Measurements from ENCODE around the gene JAZF1. TPM values are rescaled to one million over a fixed set of nuclear protein-coding genes. Genes with fewer than 3 reads are reported as not detected.

JAZF1 gene
- total and polyA plus RNA-seq, 10 of the 15 experiments (the other 5 are each of a cell fraction or from before 2014, with no cell fraction given): 0.04 to 0.82 (median 0.15) TPM; not detected in 3

DNA sequence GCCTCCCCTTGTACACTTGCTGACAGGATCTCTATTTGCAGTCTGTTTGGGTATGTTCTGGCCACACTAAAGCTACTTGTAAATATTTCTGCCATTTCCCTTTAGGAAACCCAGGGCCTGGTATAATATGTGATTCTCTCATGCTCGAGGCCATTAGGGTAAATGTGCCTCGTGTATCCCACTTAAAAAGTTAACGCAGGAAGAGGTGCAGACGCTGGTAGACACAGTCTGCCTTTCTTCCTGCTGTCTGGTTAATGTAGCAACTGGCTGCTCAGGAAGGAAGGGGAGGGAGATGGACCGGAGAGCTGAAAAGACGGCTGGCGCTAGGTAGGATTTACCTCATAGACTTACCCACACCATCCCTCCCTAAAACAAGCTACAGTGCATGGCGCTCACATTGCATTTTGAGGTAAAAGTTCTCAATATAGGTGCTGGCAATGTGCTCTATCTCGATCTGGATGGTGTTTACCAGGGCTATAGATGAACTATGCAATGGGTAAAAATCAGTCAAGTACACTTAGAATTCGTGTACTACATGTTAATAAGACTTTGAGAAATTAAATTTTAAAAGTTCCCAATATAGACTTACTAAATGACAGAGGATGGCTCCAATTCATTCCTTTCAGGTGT is 125.9 kb downstream of the JAZF1 start:
- FAIRE-seq: no peak
- Histone ChIP-seq H4K20me1 (ENCODE audit: control insufficient read depth, insufficient read depth) (no peaks in the 10 kb centered on the region), H3K9ac (ENCODE audit: control insufficient read depth, insufficient read depth, low read length) (no peak overlapping the region), H3K36me3 (ENCODE audit: control insufficient read depth in 2 of 2, insufficient read depth in 2 of 2, low read length in 1 of 2) (no peaks in the 10 kb centered on the region), H3K79me2 (ENCODE audit: control insufficient read depth, insufficient read depth, low read length) (no peaks in the 10 kb centered on the region), H3K4me3 (no peak overlapping the region), H3K4me2 (ENCODE audit: control insufficient read depth, insufficient read depth) (no peak overlapping the region), H3K27ac (ENCODE audit: control insufficient read depth, insufficient read depth) (no peak overlapping the region), H3K9me3 (replicated peaks; ENCODE audit: control insufficient read depth, insufficient read depth, low read length) (no peaks in the 10 kb centered on the region), H3K27me3 (replicated peaks in 1 of 2; ENCODE audit: control insufficient read depth in 2 of 2, insufficient read depth in 2 of 2, low read length in 1 of 2) (peaks cover 0 to 3% of the 10 kb centered on the region in 2 experiments; a peak in 1 of 4 replicates), H3K4me1 (ENCODE audit: control insufficient read depth, insufficient read depth, low read length) (no peaks in the 10 kb centered on the region), H2AFZ (ENCODE audit: control insufficient read depth, low read depth, low read length) (no peak overlapping the region)
- 41% methylated on average over 10 of the region's 10 CpGs for WGBS (ENCODE audit: insufficient coverage, insufficient replicate concordance, low lambda C conversion rate, missing lambda C conversion rate)
- BruUV-seq (replicated peaks): no TSS peak
- ChIA-PET SMC1A (ENCODE audit: uncharacterized antibody, unreplicated experiment) (interaction anchor here (0.9 kb wide), 1 partner anchor 20 kb away, joined by 4 read pairs; no protein-coding TSS in a partner anchor), CTCF (no interaction called here), POLR2A (no interaction called here), RAD21 (ENCODE audit: unreplicated experiment) (no interaction called here)
- intact Hi-C loops (cut with micrococcal nuclease; ENCODE audit: unreplicated experiment): no loop called here
- no peak for DNase-seq (ENCODE audit: low read depth, low spot score)
- TF ChIP-seq, protein P1, sequence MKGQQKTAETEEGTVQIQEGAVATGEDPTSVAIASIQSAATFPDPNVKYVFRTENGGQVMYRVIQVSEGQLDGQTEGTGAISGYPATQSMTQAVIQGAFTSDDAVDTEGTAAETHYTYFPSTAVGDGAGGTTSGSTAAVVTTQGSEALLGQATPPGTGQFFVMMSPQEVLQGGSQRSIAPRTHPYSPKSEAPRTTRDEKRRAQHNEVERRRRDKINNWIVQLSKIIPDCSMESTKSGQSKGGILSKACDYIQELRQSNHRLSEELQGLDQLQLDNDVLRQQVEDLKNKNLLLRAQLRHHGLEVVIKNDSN (IDR thresholded peaks at IDR 0.05; ENCODE audit: borderline replicate concordance, extremely low read length, insufficient read depth, low read depth, low read length): no peak
- no peak for TF ChIP-seq SP1 (IDR thresholded peaks at IDR 0.05; ENCODE audit: low read depth, low read length)
- no peak for TF ChIP-seq SUPT20H (IDR thresholded peaks at IDR 0.05; ENCODE audit: borderline replicate concordance, control insufficient read depth, low read depth, low read length)
- no peak for TF ChIP-seq NFYB (IDR thresholded peaks at IDR 0.05; ENCODE audit: insufficient read depth, low read depth, low read length)
- no peak for TF ChIP-seq BRCA1 (IDR thresholded peaks at IDR 0.05; ENCODE audit: low read depth, low read length)
- no peak for TF ChIP-seq MTA3 (IDR thresholded peaks at IDR 0.05; ENCODE audit: borderline replicate concordance, low read length)
- TF ChIP-seq SMC3 (IDR thresholded peaks at IDR 0.05; ENCODE audit: borderline replicate concordance, low read length): no peak
- TF ChIP-seq ETV6 (conservative IDR thresholded peaks at IDR 0.05 in 1 of 2, IDR thresholded peaks at IDR 0.05 in 1 of 2; ENCODE audit: borderline replicate concordance in 1 of 2, low read depth in 1 of 2): no peak
- TF ChIP-seq STAT3 (IDR thresholded peaks at IDR 0.05; ENCODE audit: low read depth, low read length): no peak
- no peak for TF ChIP-seq RELA (IDR thresholded peaks at IDR 0.05; ENCODE audit: borderline replicate concordance, partially characterized antibody)
- no peak for TF ChIP-seq ATF7 (IDR thresholded peaks at IDR 0.05; ENCODE audit: low read depth)
- no peak for TF ChIP-seq RCOR1 (conservative IDR thresholded peaks at IDR 0.05; ENCODE audit: low read depth, low read length)
- TF ChIP-seq NFXL1 (IDR thresholded peaks at IDR 0.05; ENCODE audit: borderline replicate concordance): no peak
- TF ChIP-seq DPF2 (IDR thresholded peaks at IDR 0.05): no peak
- TF ChIP-seq CBFB (IDR thresholded peaks at IDR 0.05; ENCODE audit: low read depth): no peak
- TF ChIP-seq, protein P2, sequence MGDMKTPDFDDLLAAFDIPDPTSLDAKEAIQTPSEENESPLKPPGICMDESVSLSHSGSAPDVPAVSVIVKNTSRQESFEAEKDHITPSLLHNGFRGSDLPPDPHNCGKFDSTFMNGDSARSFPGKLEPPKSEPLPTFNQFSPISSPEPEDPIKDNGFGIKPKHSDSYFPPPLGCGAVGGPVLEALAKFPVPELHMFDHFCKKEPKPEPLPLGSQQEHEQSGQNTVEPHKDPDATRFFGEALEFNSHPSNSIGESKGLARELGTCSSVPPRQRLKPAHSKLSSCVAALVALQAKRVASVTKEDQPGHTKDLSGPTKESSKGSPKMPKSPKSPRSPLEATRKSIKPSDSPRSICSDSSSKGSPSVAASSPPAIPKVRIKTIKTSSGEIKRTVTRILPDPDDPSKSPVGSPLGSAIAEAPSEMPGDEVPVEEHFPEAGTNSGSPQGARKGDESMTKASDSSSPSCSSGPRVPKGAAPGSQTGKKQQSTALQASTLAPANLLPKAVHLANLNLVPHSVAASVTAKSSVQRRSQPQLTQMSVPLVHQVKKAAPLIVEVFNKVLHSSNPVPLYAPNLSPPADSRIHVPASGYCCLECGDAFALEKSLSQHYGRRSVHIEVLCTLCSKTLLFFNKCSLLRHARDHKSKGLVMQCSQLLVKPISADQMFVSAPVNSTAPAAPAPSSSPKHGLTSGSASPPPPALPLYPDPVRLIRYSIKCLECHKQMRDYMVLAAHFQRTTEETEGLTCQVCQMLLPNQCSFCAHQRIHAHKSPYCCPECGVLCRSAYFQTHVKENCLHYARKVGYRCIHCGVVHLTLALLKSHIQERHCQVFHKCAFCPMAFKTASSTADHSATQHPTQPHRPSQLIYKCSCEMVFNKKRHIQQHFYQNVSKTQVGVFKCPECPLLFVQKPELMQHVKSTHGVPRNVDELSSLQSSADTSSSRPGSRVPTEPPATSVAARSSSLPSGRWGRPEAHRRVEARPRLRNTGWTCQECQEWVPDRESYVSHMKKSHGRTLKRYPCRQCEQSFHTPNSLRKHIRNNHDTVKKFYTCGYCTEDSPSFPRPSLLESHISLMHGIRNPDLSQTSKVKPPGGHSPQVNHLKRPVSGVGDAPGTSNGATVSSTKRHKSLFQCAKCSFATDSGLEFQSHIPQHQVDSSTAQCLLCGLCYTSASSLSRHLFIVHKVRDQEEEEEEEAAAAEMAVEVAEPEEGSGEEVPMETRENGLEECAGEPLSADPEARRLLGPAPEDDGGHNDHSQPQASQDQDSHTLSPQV (IDR thresholded peaks at IDR 0.05): no peak
- ATAC-seq: no peak
- in situ Hi-C loops (cut with MboI): no loop called here
